Measurements from ENCODE around the gene CCDC150.

GRCh38 chr2:196638765-196639164 lies 750 bp upstream of the CCDC150 start:
- TF ChIP-seq CTCF (IDR thresholded peaks at IDR 0.05), result no peak
- no peak for TF ChIP-seq POLR2A (IDR thresholded peaks at IDR 0.05)

All from prostate gland (tissue), 2 donors.